K562 (cell line): Measurements from ENCODE around the gene OTUB2.

Source experiments
- CBX2 ChIP-seq: fragments of 200-600 bp; sonication (generic); IDR thresholded peaks from one replicate; pipeline ENCODE4 v1.6.1; 2012; ENCODE audit warnings: mild to moderate bottlenecking, low read length, inconsistent platforms; ENCODE audit not compliant: insufficient read depth, poor library complexity, severe bottlenecking
- GABPB1 ChIP-seq: sonication (generic); formaldehyde crosslinking; IDR thresholded peaks from 2 replicates; pipeline ENCODE4 v1.8.0; 2022; ENCODE audit warnings: mild to moderate bottlenecking, missing genetic modification reagents
- HCFC1 ChIP-seq: IDR thresholded peaks from 2 replicates; pipeline ENCODE4 v1.6.1; 2012; ENCODE audit warnings: low read depth, low read length, improper control_type of control experiment
- ZNF133 ChIP-seq: fragments of 250-450 bp; sonication (Bioruptor Pico); IDR thresholded peaks from 2 replicates; pipeline ENCODE4 v1.4.0; 2020; ENCODE audit warnings: mild to moderate bottlenecking
- ZNF274 ChIP-seq: IDR thresholded peaks from 2 replicates; pipeline ENCODE4 v1.6.1; 2011; ENCODE audit warnings: low read depth, mild to moderate bottlenecking, low read length, moderate library complexity, borderline replicate concordance
- TF ChIP-seq, protein P1 (sequence below): fragments of 250-450 bp; sonication (Bioruptor Pico); IDR thresholded peaks from 2 replicates; pipeline ENCODE4 v1.4.0; 2020; ENCODE audit warnings: mild to moderate bottlenecking
- TF ChIP-seq, protein P2 (sequence below): sonication (generic); formaldehyde crosslinking; IDR thresholded peaks from 2 replicates; pipeline ENCODE4 v1.5.0; 2020; ENCODE audit warnings: missing genetic modification reagents
- TF ChIP-seq, protein P3 (sequence below): sonication (generic); formaldehyde crosslinking; IDR thresholded peaks from 2 replicates; pipeline ENCODE4 v1.8.1; 2023; ENCODE audit warnings: mild to moderate bottlenecking, missing genetic modification reagents
- TF ChIP-seq, protein P4 (sequence below), 2 experiments: fragments of 200-800 bp in 1 of 2; sonication (Bioruptor generic) in 1 of 2; sonication (generic) in 1 of 2; formaldehyde crosslinking in 1 of 2; IDR thresholded peaks in 1 of 2; conservative IDR thresholded peaks in 1 of 2; 2 replicates each; pipeline versions ENCODE4 v1.5.0 to v1.6.1; 2016 to 2020; ENCODE audit warnings: missing compliant biosample characterization in 1 of 2, missing genetic modification characterization in 1 of 2, missing genetic modification reagents in 1 of 2
- TF ChIP-seq, protein P5 (sequence below), 3 experiments: IDR thresholded peaks in 2 of 3; conservative IDR thresholded peaks in 1 of 3; 2 replicates each; pipeline ENCODE4 v1.5.1; 2011 to 2012; ENCODE audit warnings: low read length in 3 of 3, mild to moderate bottlenecking in 3 of 3, control low read depth in 2 of 3, improper control_type of control experiment in 1 of 3, inconsistent platforms in 1 of 3, low read depth in 1 of 3, mixed read lengths in 1 of 3, moderate library complexity in 1 of 3; ENCODE audit not compliant: insufficient read depth in 2 of 3
- TF ChIP-seq, protein P6 (sequence below): fragments of 450-650 bp; IDR thresholded peaks from 2 replicates; pipeline ENCODE4 v1.6.1; 2016; ENCODE audit warnings: borderline replicate concordance
- TF ChIP-seq, protein P7 (sequence below): fragments of 450-650 bp; formaldehyde crosslinking; IDR thresholded peaks from 2 replicates; pipeline ENCODE4 v1.4.0; 2022; ENCODE audit warnings: missing genetic modification characterization

DNA sequence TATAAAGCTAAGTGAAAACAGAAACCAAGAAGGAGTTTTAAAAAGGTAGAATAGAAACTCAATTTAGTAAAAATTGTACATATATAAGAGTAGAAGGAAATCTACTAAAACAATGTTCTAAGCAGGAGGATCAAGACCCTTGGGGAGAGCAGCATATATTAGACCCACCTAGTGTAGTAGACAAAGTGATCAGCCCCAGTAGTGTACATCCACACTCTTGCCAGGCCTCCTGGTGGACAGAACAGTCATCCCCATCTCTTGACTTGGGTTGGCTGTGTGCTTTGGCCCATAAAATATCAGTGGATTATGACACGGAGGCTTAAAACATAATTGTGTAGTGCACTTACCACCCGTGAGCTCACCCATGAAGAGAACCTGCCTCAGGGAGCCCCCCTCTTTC, 10.9 kb upstream of the OTUB2 start:
- TF ChIP-seq, protein P1, sequence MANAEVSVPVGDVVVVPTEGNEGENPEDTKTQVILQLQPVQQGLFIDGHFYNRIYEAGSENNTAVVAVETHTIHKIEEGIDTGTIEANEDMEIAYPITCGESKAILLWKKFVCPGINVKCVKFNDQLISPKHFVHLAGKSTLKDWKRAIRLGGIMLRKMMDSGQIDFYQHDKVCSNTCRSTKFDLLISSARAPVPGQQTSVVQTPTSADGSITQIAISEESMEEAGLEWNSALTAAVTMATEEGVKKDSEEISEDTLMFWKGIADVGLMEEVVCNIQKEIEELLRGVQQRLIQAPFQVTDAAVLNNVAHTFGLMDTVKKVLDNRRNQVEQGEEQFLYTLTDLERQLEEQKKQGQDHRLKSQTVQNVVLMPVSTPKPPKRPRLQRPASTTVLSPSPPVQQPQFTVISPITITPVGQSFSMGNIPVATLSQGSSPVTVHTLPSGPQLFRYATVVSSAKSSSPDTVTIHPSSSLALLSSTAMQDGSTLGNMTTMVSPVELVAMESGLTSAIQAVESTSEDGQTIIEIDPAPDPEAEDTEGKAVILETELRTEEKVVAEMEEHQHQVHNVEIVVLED (CRISPR knock-in tag): no peak
- TF ChIP-seq, protein P2, sequence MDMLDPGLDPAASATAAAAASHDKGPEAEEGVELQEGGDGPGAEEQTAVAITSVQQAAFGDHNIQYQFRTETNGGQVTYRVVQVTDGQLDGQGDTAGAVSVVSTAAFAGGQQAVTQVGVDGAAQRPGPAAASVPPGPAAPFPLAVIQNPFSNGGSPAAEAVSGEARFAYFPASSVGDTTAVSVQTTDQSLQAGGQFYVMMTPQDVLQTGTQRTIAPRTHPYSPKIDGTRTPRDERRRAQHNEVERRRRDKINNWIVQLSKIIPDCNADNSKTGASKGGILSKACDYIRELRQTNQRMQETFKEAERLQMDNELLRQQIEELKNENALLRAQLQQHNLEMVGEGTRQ (CRISPR knock-in tag): no peak
- no peak for TF ChIP-seq ZNF274
- TF ChIP-seq, protein P3, sequence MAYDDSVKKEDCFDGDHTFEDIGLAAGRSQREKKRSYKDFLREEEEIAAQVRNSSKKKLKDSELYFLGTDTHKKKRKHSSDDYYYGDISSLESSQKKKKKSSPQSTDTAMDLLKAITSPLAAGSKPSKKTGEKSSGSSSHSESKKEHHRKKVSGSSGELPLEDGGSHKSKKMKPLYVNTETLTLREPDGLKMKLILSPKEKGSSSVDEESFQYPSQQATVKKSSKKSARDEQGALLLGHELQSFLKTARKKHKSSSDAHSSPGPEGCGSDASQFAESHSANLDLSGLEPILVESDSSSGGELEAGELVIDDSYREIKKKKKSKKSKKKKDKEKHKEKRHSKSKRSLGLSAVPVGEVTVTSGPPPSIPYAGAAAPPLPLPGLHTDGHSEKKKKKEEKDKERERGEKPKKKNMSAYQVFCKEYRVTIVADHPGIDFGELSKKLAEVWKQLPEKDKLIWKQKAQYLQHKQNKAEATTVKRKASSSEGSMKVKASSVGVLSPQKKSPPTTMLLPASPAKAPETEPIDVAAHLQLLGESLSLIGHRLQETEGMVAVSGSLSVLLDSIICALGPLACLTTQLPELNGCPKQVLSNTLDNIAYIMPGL (CRISPR knock-in tag): no peak
- TF ChIP-seq, protein P4, sequence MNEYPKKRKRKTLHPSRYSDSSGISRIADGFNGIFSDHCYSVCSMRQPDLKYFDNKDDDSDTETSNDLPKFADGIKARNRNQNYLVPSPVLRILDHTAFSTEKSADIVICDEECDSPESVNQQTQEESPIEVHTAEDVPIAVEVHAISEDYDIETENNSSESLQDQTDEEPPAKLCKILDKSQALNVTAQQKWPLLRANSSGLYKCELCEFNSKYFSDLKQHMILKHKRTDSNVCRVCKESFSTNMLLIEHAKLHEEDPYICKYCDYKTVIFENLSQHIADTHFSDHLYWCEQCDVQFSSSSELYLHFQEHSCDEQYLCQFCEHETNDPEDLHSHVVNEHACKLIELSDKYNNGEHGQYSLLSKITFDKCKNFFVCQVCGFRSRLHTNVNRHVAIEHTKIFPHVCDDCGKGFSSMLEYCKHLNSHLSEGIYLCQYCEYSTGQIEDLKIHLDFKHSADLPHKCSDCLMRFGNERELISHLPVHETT (CRISPR knock-in tag; conservative IDR thresholded peaks at IDR 0.05 in 1 of 2, IDR thresholded peaks at IDR 0.05 in 1 of 2): no peak
- TF ChIP-seq ZNF133 (CRISPR knock-in tag): no peak
- no peak for TF ChIP-seq GABPB1 (CRISPR knock-in tag)
- no peak for TF ChIP-seq CBX2
- no peak for TF ChIP-seq HCFC1
- TF ChIP-seq, protein P5, sequence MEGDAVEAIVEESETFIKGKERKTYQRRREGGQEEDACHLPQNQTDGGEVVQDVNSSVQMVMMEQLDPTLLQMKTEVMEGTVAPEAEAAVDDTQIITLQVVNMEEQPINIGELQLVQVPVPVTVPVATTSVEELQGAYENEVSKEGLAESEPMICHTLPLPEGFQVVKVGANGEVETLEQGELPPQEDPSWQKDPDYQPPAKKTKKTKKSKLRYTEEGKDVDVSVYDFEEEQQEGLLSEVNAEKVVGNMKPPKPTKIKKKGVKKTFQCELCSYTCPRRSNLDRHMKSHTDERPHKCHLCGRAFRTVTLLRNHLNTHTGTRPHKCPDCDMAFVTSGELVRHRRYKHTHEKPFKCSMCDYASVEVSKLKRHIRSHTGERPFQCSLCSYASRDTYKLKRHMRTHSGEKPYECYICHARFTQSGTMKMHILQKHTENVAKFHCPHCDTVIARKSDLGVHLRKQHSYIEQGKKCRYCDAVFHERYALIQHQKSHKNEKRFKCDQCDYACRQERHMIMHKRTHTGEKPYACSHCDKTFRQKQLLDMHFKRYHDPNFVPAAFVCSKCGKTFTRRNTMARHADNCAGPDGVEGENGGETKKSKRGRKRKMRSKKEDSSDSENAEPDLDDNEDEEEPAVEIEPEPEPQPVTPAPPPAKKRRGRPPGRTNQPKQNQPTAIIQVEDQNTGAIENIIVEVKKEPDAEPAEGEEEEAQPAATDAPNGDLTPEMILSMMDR (IDR thresholded peaks at IDR 0.05 in 2 of 3, conservative IDR thresholded peaks at IDR 0.05 in 1 of 3; ENCODE audit: insufficient read depth in 2 of 3, low read depth in 1 of 3, low read length in 3 of 3): no peak
- TF ChIP-seq, protein P6, sequence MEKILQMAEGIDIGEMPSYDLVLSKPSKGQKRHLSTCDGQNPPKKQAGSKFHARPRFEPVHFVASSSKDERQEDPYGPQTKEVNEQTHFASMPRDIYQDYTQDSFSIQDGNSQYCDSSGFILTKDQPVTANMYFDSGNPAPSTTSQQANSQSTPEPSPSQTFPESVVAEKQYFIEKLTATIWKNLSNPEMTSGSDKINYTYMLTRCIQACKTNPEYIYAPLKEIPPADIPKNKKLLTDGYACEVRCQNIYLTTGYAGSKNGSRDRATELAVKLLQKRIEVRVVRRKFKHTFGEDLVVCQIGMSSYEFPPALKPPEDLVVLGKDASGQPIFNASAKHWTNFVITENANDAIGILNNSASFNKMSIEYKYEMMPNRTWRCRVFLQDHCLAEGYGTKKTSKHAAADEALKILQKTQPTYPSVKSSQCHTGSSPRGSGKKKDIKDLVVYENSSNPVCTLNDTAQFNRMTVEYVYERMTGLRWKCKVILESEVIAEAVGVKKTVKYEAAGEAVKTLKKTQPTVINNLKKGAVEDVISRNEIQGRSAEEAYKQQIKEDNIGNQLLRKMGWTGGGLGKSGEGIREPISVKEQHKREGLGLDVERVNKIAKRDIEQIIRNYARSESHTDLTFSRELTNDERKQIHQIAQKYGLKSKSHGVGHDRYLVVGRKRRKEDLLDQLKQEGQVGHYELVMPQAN: no peak
- TF ChIP-seq, protein P7, sequence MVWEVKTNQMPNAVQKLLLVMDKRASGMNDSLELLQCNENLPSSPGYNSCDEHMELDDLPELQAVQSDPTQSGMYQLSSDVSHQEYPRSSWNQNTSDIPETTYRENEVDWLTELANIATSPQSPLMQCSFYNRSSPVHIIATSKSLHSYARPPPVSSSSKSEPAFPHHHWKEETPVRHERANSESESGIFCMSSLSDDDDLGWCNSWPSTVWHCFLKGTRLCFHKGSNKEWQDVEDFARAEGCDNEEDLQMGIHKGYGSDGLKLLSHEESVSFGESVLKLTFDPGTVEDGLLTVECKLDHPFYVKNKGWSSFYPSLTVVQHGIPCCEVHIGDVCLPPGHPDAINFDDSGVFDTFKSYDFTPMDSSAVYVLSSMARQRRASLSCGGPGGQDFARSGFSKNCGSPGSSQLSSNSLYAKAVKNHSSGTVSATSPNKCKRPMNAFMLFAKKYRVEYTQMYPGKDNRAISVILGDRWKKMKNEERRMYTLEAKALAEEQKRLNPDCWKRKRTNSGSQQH (CRISPR knock-in tag): no peak
